ENCODE data around the gene MCM9.

- no peak for TF ChIP-seq NFIC (IDR thresholded peaks at IDR 0.05; ENCODE audit: low read length)
- no peak for TF ChIP-seq DNMT1 (CRISPR knock-in tag; IDR thresholded peaks at IDR 0.05)
- TF ChIP-seq ESRRA (CRISPR knock-in tag; IDR thresholded peaks at IDR 0.05; ENCODE audit: low read depth) = no peak
Measured at GRCh38 chr6:118770112-118770788, 164.7 kb downstream of the MCM9 start.
